NCI-H2171 (cell line): ENCODE data around the gene CES4A.
"Not testable (repeated sequence)": the region's sequence is repeated elsewhere in the genome, so short reads cannot be mapped to it uniquely, and the experiment has no call there.

ENCODE experiments used
- DNase-seq: peaks from one replicate; lab custom pipeline; 2025; lab: John Stamatoyannopoulos, UW

CES4A gene

GRCh38 chr16:66988197-66988788 is at the start of gene CES4A:
CES4A (plus strand) TSS chr16:66988589; CDS start chr16:66988773, 184 bp downstream.
- DNase-seq: no peak

- DNase-seq: no peak
These were observed 49.0 kb upstream of the CES4A start for GRCh38 chr16:66939366-66939765.

- DNase-seq: no peak
These were observed 48.2 kb upstream of the CES4A start for GRCh38 chr16:66940236-66940635.

DNA sequence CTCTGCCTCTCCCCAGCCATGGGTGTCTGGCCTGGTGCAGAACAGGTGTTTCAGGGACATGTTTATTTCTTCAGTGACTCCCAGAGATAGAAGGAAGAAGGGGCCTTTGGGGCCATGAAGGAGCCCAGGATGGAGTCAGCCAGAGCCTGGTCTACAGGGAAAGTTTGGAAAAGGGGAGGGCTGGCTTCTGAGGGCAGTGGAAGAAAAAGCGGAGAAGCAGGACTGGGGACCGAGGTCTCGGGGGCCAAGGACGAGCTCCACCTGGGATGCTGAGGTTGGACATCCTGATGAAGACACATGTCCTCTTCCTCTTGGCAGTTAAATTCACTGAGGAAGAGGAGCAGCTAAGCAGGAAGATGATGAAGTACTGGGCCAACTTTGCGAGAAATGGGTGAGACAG is 45.4 kb upstream of the CES4A start:
- no peak for DNase-seq

- DNase-seq: no peak
These were observed 44.8 kb upstream of the CES4A start for GRCh38 chr16:66943426-66944053.

GRCh38 chr16:66944054-66944441 is 44.3 kb upstream of the CES4A start:
- no peak for DNase-seq

GRCh38 chr16:66944971-66945370 is 43.4 kb upstream of the CES4A start:
- not testable (repeated sequence) for DNase-seq

DNA sequence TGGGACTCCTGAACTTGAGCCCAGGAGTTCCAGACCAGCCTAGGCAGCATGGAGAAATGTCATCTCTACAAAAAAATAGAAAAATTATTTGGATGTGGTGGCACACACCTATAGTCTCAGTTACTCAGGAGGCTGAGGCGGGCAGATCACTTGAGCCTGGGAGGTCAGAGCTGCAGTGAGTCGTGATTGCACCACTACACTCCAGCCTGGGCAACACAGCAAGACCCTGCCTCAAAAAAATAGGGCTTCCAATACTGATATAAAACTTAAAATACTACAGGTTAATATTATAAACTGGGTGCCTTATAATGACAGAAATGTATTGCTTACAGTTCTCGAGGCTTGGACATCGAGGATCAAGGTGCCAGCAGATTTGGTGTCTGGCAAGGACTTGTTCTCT is 42.5 kb upstream of the CES4A start:
- no peak for DNase-seq

DNA sequence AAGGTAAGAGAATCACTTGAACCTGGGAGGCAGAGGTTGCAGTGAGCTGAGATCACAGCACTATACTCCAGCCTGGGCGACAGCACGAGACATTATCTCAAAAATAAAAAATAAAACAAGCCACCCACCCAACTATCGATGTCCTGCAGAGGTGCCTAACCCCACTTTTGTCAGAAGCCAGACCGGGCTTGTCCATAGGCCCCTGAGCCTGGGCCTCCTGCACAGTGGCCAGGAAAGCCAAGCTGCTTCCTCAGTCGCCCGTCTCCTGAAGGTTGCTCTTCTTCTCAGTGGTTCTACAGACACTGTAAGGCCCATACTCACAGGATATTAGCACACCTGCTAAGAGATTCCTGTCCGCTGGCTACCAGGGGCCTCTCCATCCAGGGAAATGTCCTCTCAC is 41.8 kb upstream of the CES4A start:
- no peak for DNase-seq

DNA sequence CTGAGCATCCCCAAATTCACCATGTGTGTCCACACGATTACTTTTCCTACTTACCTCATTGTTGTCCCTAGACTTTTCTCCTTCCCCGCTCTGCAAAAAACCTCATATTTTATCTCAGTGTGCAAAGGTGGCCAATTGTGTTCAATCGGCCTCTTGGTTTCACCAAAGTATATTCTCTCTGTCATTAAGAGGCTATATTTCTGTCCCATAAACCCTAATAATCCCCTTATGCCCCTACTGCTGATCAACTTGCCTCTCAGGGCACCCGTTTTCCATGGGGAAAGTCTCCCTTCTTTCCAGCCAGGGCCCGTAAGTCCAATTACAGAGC is 41.5 kb upstream of the CES4A start:
- no peak for DNase-seq

- peak; percentile 62 for DNase-seq
These were observed 40.9 kb upstream of the CES4A start for GRCh38 chr16:66947302-66948065.

DNA sequence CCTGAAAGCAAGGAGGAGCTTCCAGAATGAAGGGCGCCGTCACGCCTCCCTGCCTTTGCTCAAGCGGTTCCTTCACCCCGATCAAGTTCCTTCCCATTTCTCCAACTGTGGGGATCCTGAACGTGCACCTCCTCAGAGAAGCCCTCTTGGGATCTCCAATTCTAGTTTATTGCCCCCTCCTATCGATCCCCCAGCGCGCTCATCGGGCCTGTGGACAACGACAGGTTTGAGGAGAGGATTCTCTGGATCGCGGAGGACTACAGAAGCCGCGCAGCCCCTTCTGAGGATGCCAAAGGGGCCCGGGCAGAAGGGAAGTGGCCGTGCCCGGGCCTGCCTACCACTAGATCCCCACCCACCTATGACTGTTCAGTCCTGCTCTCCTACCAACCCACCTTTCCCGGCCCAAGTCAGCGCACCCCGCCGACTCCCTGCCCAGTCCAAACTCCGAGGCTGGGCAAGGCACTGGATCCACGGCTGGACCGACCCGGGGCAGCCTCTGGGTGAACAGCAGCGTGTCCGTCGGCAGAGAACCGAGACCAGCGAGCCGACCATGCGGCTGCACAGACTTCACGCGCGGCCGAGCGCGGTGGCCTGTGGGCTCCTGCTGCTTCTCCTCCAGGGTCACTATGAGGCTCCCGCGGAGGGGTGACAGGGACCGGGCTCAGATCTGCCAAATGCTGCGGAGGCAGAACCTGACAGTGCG is 40.1 kb upstream of the CES4A start:
- no peak for DNase-seq

GRCh38 chr16:66948837-66949225 is 39.6 kb upstream of the CES4A start:
- DNase-seq: no peak

GRCh38 chr16:66949472-66949871 is 38.9 kb upstream of the CES4A start:
- no peak for DNase-seq

GRCh38 chr16:66950437-66950836 is 38.0 kb upstream of the CES4A start:
- DNase-seq: no peak

GRCh38 chr16:66950971-66951790 is 37.2 kb upstream of the CES4A start:
- no peak for DNase-seq

- DNase-seq: peak; percentile 49
These were observed 35.8 kb upstream of the CES4A start for GRCh38 chr16:66952430-66953110.

DNA sequence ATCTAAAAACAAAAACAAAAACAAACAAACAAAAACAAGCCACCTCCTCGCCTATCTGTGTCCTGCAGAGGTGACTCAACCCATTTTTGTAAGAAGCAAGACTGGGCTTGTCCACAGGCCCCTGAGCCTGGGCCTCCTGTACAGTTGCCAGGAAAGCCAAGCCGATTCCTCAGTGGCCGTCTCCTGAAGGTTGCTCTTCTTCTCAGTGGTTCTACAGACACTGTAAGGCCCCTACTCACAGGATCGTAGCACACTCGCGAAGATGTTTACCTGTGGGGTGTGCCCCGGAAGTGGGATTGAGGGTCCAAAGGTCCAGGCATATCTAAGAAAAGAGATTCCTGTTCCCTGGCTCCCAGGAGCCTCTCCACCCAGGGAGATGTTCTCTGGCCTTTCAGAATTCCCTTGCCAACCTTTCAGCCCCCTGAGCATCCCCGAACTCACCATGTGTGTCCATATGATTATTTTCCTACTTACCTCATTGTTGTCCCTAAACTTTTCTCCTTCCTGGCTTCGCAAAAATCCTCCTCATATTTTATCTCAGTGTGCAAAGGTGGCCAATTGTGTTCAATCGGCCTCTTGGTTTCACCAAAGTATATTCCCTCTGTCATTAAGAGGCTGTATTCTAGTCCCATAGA is 34.8 kb upstream of the CES4A start:
- no peak for DNase-seq

GRCh38 chr16:66954097-66954659 is 34.2 kb upstream of the CES4A start:
- peak; percentile 59 for DNase-seq

- not testable (repeated sequence) for DNase-seq
These were observed 32.8 kb upstream of the CES4A start for GRCh38 chr16:66955363-66956153.
